ENCODE results near the gene HSD17B7.
"Not testable (repeated sequence)": the region's sequence is repeated elsewhere in the genome, so short reads cannot be mapped to it uniquely, and the experiment has no call there.

DNA sequence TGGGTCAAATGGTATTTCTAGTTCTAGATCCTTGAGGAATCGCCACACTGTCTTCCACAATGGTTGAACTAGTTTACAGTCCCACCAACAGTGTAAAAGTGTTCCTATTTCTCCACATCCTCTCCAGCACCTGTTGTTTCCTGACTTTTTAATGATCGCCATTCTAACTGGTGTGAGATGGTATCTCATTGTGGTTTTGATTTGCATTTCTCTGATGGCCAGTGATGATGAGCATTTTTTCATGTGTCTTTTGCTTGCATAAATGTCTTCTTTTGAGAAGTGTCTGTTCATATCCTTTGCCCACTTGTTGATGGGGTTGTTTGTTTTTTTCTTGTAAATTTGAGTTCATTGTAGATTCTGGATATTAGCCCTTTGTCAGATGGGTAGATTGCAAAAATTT is 17.0 kb downstream of the HSD17B7 start:
- TF ChIP-seq RFX5 (IDR thresholded peaks at IDR 0.05; ENCODE audit: borderline replicate concordance, low read depth, low read length); EP300 (IDR thresholded peaks at IDR 0.05; ENCODE audit: borderline replicate concordance in 1 of 2, low read depth in 2 of 2, low read length in 2 of 2); YY1 (IDR thresholded peaks at IDR 0.05; ENCODE audit: low read depth, low read length); KDM5A (IDR thresholded peaks at IDR 0.05; ENCODE audit: low read length); CREB1 (IDR thresholded peaks at IDR 0.05); ZNF274 (IDR thresholded peaks at IDR 0.05; ENCODE audit: borderline replicate concordance, extremely low read depth, low read length); POLR2A (IDR thresholded peaks at IDR 0.05; ENCODE audit: control extremely low read depth in 1 of 2, low read depth in 2 of 2, low read length in 2 of 2); CTCF (IDR thresholded peaks at IDR 0.05; ENCODE audit: control extremely low read depth in 1 of 3, insufficient read depth in 1 of 3, low read depth in 1 of 3, low read length in 3 of 3); EZH2 (IDR thresholded peaks at IDR 0.05; ENCODE audit: low read depth, low read length, severe bottlenecking); RAD21 (IDR thresholded peaks at IDR 0.05 in 1 of 2, conservative IDR thresholded peaks at IDR 0.05 in 1 of 2; ENCODE audit: low read depth in 2 of 2, low read length in 2 of 2); HDAC6 (IDR thresholded peaks at IDR 0.05; ENCODE audit: low read depth, low read length); MAX (IDR thresholded peaks at IDR 0.05); POLR2AphosphoS5 (IDR thresholded peaks at IDR 0.05; ENCODE audit: low read depth, low read length); EGR1 (IDR thresholded peaks at IDR 0.05; ENCODE audit: borderline replicate concordance, low read depth, low read length): not testable (repeated sequence)
